ENCODE data around the gene VAV2. TPM values are rescaled to one million over a fixed set of nuclear protein-coding genes. Genes with fewer than 3 reads are reported as not detected.

Gene VAV2
- total and polyA plus RNA-seq, 2 experiments from 2014 or later: 8.1 to 28.9 TPM

DNA sequence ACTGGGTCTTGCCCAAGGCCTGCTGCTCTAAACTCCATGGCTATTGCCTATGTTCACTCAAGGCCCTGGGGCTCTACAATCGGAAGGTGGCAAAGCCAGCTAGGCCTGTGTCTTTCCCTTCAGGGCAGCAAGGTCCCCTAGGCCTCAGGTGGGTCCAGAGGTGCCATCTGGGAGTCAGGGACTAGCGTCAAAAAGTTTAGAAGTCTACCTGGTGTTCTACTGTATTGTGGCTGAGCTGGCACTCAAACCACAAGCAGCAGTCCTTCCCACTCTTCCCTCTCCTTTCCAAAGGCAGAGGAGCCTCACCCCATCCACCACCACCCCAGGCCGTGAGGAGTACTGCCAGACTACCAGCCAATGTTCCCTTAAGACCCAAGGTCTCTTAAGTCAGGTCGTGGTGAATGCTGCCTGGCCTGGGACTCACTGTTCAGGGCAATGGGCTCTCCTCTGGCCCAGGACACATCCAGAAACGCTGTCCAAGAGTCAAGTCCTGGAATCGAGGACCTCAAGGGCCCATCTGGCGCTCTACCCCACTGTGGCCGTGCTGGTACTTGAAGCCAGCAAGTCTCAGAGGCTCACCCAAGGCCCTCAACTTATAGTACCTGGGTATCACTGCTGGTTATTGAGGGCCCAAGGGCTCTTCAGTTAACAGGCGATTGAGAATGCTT is 241.0 kb downstream of the VAV2 start:
- H2AFZ ChIP-seq: no peak overlapping the region
- H3K4me1 Mint-ChIP-seq: peaks cover 3% of the 10 kb centered on the region; the same call in 1 of the 3 replicates
- H3K27ac Mint-ChIP-seq: no peak overlapping the region
- peaks cover 23% of the 10 kb centered on the region for H3K27me3 Mint-ChIP-seq (ENCODE audit: insufficient read depth, low read depth, poor library complexity)
- TF ChIP-seq EZH2phosphoT487 (IDR thresholded peaks at IDR 0.05; ENCODE audit: unreplicated experiment) (no peak), ZNF331 (CRISPR knock-in tag; IDR thresholded peaks at IDR 0.05; ENCODE audit: low read depth) (no peak), NANOG (IDR thresholded peaks at IDR 0.05; ENCODE audit: borderline replicate concordance) (no peak), EZH2 (IDR thresholded peaks at IDR 0.05; ENCODE audit: low read depth, unreplicated experiment) (no peak)
- TF ChIP-seq, protein P1, sequence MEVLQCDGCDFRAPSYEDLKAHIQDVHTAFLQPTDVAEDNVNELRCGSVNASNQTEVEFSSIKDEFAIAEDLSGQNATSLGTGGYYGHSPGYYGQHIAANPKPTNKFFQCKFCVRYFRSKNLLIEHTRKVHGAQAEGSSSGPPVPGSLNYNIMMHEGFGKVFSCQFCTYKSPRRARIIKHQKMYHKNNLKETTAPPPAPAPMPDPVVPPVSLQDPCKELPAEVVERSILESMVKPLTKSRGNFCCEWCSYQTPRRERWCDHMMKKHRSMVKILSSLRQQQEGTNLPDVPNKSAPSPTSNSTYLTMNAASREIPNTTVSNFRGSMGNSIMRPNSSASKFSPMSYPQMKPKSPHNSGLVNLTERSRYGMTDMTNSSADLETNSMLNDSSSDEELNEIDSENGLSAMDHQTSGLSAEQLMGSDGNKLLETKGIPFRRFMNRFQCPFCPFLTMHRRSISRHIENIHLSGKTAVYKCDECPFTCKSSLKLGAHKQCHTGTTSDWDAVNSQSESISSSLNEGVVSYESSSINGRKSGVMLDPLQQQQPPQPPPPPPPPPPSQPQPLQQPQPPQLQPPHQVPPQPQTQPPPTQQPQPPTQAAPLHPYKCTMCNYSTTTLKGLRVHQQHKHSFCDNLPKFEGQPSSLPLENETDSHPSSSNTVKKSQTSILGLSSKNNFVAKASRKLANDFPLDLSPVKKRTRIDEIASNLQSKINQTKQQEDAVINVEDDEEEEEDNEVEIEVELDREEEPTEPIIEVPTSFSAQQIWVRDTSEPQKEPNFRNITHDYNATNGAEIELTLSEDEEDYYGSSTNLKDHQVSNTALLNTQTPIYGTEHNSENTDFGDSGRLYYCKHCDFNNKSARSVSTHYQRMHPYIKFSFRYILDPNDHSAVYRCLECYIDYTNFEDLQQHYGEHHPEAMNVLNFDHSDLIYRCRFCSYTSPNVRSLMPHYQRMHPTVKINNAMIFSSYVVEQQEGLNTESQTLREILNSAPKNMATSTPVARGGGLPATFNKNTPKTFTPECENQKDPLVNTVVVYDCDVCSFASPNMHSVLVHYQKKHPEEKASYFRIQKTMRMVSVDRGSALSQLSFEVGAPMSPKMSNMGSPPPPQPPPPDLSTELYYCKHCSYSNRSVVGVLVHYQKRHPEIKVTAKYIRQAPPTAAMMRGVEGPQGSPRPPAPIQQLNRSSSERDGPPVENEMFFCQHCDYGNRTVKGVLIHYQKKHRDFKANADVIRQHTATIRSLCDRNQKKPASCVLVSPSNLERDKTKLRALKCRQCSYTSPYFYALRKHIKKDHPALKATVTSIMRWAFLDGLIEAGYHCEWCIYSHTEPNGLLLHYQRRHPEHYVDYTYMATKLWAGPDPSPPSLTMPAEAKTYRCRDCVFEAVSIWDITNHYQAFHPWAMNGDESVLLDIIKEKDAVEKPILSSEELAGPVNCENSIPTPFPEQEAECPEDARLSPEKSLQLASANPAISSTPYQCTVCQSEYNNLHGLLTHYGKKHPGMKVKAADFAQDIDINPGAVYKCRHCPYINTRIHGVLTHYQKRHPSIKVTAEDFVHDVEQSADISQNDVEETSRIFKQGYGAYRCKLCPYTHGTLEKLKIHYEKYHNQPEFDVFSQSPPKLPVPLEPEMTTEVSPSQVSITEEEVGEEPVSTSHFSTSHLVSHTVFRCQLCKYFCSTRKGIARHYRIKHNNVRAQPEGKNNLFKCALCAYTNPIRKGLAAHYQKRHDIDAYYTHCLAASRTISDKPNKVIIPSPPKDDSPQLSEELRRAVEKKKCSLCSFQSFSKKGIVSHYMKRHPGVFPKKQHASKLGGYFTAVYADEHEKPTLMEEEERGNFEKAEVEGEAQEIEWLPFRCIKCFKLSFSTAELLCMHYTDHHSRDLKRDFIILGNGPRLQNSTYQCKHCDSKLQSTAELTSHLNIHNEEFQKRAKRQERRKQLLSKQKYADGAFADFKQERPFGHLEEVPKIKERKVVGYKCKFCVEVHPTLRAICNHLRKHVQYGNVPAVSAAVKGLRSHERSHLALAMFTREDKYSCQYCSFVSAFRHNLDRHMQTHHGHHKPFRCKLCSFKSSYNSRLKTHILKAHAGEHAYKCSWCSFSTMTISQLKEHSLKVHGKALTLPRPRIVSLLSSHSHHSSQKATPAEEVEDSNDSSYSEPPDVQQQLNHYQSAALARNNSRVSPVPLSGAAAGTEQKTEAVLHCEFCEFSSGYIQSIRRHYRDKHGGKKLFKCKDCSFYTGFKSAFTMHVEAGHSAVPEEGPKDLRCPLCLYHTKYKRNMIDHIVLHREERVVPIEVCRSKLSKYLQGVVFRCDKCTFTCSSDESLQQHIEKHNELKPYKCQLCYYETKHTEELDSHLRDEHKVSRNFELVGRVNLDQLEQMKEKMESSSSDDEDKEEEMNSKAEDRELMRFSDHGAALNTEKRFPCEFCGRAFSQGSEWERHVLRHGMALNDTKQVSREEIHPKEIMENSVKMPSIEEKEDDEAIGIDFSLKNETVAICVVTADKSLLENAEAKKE (CRISPR knock-in tag; IDR thresholded peaks at IDR 0.05): no peak
- TF ChIP-seq, protein P2, sequence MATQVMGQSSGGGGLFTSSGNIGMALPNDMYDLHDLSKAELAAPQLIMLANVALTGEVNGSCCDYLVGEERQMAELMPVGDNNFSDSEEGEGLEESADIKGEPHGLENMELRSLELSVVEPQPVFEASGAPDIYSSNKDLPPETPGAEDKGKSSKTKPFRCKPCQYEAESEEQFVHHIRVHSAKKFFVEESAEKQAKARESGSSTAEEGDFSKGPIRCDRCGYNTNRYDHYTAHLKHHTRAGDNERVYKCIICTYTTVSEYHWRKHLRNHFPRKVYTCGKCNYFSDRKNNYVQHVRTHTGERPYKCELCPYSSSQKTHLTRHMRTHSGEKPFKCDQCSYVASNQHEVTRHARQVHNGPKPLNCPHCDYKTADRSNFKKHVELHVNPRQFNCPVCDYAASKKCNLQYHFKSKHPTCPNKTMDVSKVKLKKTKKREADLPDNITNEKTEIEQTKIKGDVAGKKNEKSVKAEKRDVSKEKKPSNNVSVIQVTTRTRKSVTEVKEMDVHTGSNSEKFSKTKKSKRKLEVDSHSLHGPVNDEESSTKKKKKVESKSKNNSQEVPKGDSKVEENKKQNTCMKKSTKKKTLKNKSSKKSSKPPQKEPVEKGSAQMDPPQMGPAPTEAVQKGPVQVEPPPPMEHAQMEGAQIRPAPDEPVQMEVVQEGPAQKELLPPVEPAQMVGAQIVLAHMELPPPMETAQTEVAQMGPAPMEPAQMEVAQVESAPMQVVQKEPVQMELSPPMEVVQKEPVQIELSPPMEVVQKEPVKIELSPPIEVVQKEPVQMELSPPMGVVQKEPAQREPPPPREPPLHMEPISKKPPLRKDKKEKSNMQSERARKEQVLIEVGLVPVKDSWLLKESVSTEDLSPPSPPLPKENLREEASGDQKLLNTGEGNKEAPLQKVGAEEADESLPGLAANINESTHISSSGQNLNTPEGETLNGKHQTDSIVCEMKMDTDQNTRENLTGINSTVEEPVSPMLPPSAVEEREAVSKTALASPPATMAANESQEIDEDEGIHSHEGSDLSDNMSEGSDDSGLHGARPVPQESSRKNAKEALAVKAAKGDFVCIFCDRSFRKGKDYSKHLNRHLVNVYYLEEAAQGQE (IDR thresholded peaks at IDR 0.05; ENCODE audit: unreplicated experiment): no peak
- no peak overlapping the region for H3K27ac ChIP-seq (ENCODE audit: low read depth)
- no peak overlapping the region for H3K4me3 Mint-ChIP-seq
- H3K4me3 ChIP-seq: no peak overlapping the region
- H3F3A ChIP-seq (replicated peaks; ENCODE audit: low read depth): no peaks in the 10 kb centered on the region
- no peaks in the 10 kb centered on the region for H4K20me1 ChIP-seq (replicated peaks; ENCODE audit: insufficient read depth)
- H3K9me3 Mint-ChIP-seq: peaks cover 35% of the 10 kb centered on the region
- no peak for ATAC-seq
- H3K36me3 Mint-ChIP-seq (ENCODE audit: low read depth): peaks cover 12% of the 10 kb centered on the region
- no peaks in the 10 kb centered on the region for H3K36me3 ChIP-seq (ENCODE audit: insufficient read depth)
- H3K79me2 ChIP-seq (replicated peaks; ENCODE audit: insufficient read depth): no peaks in the 10 kb centered on the region
- peaks cover 3% of the 10 kb centered on the region; the same call in 1 of the 2 replicates for H3K9me2 ChIP-seq (ENCODE audit: insufficient read depth)
- no peak for DNase-seq (ENCODE audit: low spot score)
- no peaks in the 10 kb centered on the region for H3K27me3 ChIP-seq (ENCODE audit: insufficient read depth)
- H3K4me1 ChIP-seq (ENCODE audit: insufficient read depth): no peaks in the 10 kb centered on the region
- H3K4me2 ChIP-seq: no peak overlapping the region

Data from GM23338 (cell line).